Mesothelial cell of epicardium (in vitro differentiated cells): ENCODE data around the gene VAT1L. TPM values are rescaled to one million over a fixed set of nuclear protein-coding genes. Genes with fewer than 3 reads are reported as not detected.

Source experiments
- DNase-seq, 2 experiments: peaks; one replicate each; pipeline ENCODE4 v3.0.0; 2021; ENCODE audit warnings: low spot score in 2 of 2; ENCODE audit not compliant: unreplicated experiment in 2 of 2
- H3K27ac Mint-ChIP-seq: 2 replicates; pipeline ENCODE4 v1.8.0; 2021; ENCODE audit warnings: mixed read lengths
- H3K27me3 Mint-ChIP-seq: 2 replicates; pipeline ENCODE4 v1.8.0; 2021; ENCODE audit warnings: low read depth, mixed read lengths
- H3K36me3 Mint-ChIP-seq: 2 replicates; pipeline ENCODE4 v1.8.0; 2021; ENCODE audit warnings: mixed read lengths
- H3K4me1 Mint-ChIP-seq: 2 replicates; pipeline ENCODE4 v1.8.0; 2021; ENCODE audit warnings: mixed read lengths
- H3K4me3 Mint-ChIP-seq: 2 replicates; pipeline ENCODE4 v1.8.0; 2021; ENCODE audit warnings: mild to moderate bottlenecking, moderate library complexity, mixed read lengths
- H3K9me3 Mint-ChIP-seq: 2 replicates; pipeline ENCODE4 v1.8.0; 2021; ENCODE audit warnings: mixed read lengths
- total RNA-seq: library from RNA; stranded (reverse); gene quantifications from 3 replicates; pipeline ENCODE4 v1.2.1, GENCODE V29; 2021
- TF ChIP-seq, protein P1 (sequence below): fragments of 200-600 bp; sonication (generic); IDR thresholded peaks from one replicate; pipeline ENCODE4 v1.5.0; 2021; ENCODE audit warnings: antibody characterized with exemption; ENCODE audit not compliant: unreplicated experiment

Gene VAT1L
- total RNA-seq, 1 donor from 2014 or later, result 6.3 TPM

DNA sequence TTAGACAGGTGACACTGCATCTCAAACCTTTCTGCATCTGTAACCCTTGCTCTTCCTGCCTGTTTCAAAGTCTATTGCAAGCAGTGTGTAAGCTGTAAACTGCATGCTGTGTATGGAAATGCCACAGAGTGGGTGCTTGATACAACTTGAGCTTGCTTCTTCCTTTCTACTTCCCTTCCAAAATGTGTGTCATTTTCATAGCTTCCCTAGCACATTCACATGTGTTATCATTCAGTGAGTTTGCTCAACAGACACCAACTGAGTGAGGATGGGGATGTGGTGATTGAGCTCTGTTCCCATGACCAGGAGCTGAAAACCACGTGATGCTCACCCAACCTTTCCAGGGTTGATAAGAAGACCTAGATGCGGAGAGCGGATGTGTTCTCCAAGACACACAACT lies 111.1 kb downstream of the VAT1L start:
- Mint-ChIP-seq H3K27ac (no peak overlapping the region), H3K36me3 (no peaks in the 10 kb centered on the region), H3K27me3 (no peaks in the 10 kb centered on the region), H3K4me3 (no peak overlapping the region), H3K4me1 (peaks cover 24% of the 10 kb centered on the region), H3K9me3 (no peaks in the 10 kb centered on the region)
- no peak for DNase-seq
- TF ChIP-seq, protein P1, sequence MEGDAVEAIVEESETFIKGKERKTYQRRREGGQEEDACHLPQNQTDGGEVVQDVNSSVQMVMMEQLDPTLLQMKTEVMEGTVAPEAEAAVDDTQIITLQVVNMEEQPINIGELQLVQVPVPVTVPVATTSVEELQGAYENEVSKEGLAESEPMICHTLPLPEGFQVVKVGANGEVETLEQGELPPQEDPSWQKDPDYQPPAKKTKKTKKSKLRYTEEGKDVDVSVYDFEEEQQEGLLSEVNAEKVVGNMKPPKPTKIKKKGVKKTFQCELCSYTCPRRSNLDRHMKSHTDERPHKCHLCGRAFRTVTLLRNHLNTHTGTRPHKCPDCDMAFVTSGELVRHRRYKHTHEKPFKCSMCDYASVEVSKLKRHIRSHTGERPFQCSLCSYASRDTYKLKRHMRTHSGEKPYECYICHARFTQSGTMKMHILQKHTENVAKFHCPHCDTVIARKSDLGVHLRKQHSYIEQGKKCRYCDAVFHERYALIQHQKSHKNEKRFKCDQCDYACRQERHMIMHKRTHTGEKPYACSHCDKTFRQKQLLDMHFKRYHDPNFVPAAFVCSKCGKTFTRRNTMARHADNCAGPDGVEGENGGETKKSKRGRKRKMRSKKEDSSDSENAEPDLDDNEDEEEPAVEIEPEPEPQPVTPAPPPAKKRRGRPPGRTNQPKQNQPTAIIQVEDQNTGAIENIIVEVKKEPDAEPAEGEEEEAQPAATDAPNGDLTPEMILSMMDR, result no peak

DNA sequence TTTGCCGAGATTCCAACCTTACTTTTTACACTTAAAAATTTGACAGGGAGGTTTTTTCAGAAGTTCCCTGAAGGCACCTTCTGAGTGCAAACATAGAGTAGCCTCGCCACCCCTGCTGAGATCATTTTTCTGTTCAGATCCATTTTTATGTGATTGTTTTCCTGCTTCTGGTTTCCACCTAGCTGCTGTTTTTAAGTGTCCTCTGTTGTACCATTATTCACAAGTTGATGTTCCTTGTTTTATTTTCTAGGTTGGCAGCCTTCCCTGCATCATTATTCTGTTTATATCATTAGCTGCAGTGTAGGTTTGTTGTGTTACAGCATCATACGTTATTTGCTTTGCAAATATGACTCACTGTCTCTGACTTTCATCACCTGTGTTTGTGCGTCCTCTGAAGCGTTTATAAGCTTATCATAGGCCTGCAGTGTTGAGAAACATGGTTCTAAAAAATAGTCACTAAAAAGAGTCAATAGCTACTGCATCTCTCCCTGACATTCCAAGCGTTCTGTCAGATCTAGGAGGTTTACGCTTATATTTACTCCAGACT lies 117.1 kb downstream of the VAT1L start:
- H3K27me3 Mint-ChIP-seq, result no peaks in the 10 kb centered on the region

DNA sequence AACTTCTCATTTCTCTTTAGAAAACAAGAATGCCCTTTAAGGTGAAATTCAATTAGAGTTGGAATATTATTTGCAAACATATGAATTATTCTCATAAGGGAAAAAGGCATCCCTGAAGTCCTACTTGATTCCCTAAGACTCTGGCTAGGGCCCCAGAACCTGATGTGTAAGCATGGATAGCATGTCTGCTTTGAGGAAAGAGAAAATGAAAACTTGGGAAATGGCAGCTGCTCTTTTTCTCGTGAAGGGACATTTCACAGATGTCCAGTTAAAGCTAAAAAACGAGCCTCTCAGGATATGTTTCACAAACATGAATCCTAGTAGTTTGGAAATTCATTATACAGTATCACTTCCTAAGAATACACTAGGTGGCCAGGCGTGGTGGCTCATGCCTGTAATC lies 121.7 kb downstream of the VAT1L start:
- H3K36me3 Mint-ChIP-seq, result no peaks in the 10 kb centered on the region
- DNase-seq, result no peak
- H3K27ac Mint-ChIP-seq, result no peak overlapping the region
- no peaks in the 10 kb centered on the region for H3K27me3 Mint-ChIP-seq
- H3K4me1 Mint-ChIP-seq, result peaks cover 4% of the 10 kb centered on the region
- H3K9me3 Mint-ChIP-seq, result no peaks in the 10 kb centered on the region
- TF ChIP-seq, protein P1, result no peak
- H3K4me3 Mint-ChIP-seq, result no peak overlapping the region

More for the DNA sequence above, 117.1 kb downstream of the VAT1L start:
- Mint-ChIP-seq H3K27ac (no peak overlapping the region), H3K9me3 (no peaks in the 10 kb centered on the region), H3K36me3 (no peaks in the 10 kb centered on the region), H3K4me3 (no peak overlapping the region), H3K4me1 (peaks cover 4% of the 10 kb centered on the region)
- TF ChIP-seq, protein P1, result no peak
- no peak for DNase-seq

DNA sequence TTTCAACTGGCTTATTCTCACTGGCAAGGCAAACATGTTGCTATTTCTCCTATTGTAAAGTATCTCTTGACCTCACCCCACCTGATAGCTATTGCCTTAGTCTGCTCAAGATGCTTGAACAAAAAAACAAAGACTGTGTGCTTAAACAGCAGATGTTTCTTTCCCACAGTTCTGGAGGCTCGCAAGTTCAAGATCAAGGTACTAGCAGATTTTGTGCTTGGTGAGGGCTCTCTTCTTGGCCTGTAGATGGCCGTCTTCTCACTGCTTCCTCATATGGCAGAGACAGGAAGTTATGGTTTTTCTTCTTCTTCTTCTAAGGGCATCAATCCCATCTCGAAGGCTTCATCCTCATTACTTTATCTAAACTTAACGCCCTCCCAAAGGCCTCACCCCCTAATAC lies 124.3 kb downstream of the VAT1L start:
- no peaks in the 10 kb centered on the region for H3K36me3 Mint-ChIP-seq
- no peak overlapping the region for H3K27ac Mint-ChIP-seq
- TF ChIP-seq, protein P1, result no peak
- no peak for DNase-seq
- no peaks in the 10 kb centered on the region for H3K27me3 Mint-ChIP-seq
- no peaks in the 10 kb centered on the region for H3K9me3 Mint-ChIP-seq
- no peak overlapping the region for H3K4me3 Mint-ChIP-seq
- H3K4me1 Mint-ChIP-seq, result peaks cover 7% of the 10 kb centered on the region

DNA sequence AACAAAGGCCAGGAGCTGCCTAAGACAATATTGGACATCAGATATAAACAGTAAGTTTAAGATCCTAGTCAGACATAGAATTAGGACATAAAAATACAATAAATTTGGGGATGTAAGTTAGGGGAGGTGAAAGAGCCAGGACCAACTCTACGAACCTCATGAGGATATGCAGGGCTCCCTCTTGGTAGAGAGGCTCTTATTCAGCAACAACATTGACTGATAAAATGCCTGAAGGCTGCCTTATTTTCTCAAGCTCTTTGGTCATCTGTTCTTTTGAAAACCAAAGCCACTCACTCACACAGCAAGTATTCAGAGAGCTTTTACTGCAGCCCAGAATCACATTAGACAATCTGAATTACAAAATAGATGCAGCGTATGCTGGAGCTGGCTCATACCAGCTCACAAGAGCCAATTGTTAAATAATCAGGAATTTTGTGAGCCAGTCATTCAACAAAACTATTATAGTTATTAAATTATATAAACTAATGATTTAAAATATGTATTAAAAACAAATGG lies 125.4 kb downstream of the VAT1L start:
- peaks cover 17% of the 10 kb centered on the region for H3K4me1 Mint-ChIP-seq
- no peak overlapping the region for H3K27ac Mint-ChIP-seq

More for the DNA sequence above, 125.4 kb downstream of the VAT1L start:
- DNase-seq, result no peak
- Mint-ChIP-seq H3K36me3 (no peaks in the 10 kb centered on the region), H3K4me3 (no peak overlapping the region), H3K9me3 (no peaks in the 10 kb centered on the region), H3K27me3 (no peaks in the 10 kb centered on the region)
- TF ChIP-seq, protein P1, result no peak
